Measurements from ENCODE around the gene ZNF341. TPM values are rescaled to one million over a fixed set of nuclear protein-coding genes. Genes with fewer than 3 reads are reported as not detected.

The ZNF341 gene
- polyA plus RNA-seq, 1 donor from 2014 or later = 1.2 TPM

DNA sequence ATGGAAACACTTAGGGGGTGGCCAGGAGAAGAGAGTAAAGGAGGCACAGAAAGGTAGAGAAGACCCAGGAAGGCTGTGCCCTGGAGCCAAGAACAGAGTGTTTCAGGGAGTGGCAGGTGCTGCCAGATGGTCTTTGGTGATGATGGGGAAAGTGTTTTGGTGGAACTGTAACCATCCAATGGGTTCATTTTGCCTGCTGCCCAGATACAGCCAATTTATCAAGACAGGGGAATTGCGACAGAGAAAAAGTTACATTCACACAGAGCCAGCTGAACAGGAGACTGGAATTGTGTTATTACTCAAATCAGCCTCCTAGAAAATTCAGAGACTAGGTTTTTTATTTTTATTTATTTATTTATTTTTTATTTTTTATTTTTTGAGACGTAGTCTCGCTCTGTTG lies 5.2 kb downstream of the ZNF341 start:
- H3K4me3 ChIP-seq (ENCODE audit: low read length) = no peak overlapping the region
- no peaks in the 10 kb centered on the region for H3K27me3 ChIP-seq (ENCODE audit: insufficient read depth, low read depth, low read length)
- no peak overlapping the region for H3K4me2 ChIP-seq (ENCODE audit: low read length)
- no peaks in the 10 kb centered on the region for H3K9me2 ChIP-seq (ENCODE audit: insufficient read depth, low read length)
- H3K9ac ChIP-seq (ENCODE audit: low read length) = no peak overlapping the region
- no peak overlapping the region for H2AFZ ChIP-seq (ENCODE audit: low read depth, low read length)
- H3K27ac ChIP-seq (ENCODE audit: low read length) = no peak overlapping the region
- no peaks in the 10 kb centered on the region for H4K20me1 ChIP-seq (ENCODE audit: insufficient read depth)
- H3F3A ChIP-seq (ENCODE audit: insufficient read depth, low read length, poor library complexity, severe bottlenecking) = no peaks in the 10 kb centered on the region
- no peaks in the 10 kb centered on the region for H3K36me3 ChIP-seq (ENCODE audit: insufficient read depth, low read length)
- no peaks in the 10 kb centered on the region for H3K79me2 ChIP-seq (replicated peaks; ENCODE audit: insufficient read depth, low read length)
- no peak for TF ChIP-seq SMC3 (conservative IDR thresholded peaks at IDR 0.05; ENCODE audit: poor library complexity)
- peaks cover 4% of the 10 kb centered on the region for H3K9me3 ChIP-seq (ENCODE audit: low read length)

DNA sequence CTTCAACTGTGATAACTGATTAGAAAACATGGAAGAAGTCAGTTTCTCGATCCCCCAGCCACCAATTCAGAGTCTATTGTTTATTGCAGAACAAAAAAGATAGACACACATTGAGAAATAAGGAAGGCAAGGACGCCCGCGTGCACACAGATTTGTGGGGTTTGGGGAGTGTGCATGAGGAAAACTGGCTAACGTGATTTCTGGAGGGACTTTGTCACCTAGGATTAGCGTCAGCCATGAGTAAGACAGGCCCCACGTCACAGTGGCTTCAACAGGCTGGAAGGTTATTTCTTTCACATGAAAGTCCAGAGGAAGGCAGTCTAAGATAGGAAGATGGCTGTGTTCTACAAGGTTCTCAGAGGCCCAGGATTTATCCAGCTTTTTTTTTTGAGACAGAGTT lies 7.7 kb downstream of the ZNF341 start:
- Histone ChIP-seq H3K79me2 (replicated peaks; ENCODE audit: insufficient read depth, low read length) (no peaks in the 10 kb centered on the region), H3K36me3 (ENCODE audit: insufficient read depth, low read length) (no peaks in the 10 kb centered on the region), H2AFZ (ENCODE audit: low read depth, low read length) (no peak overlapping the region), H3K9ac (ENCODE audit: low read length) (no peak overlapping the region), H4K20me1 (ENCODE audit: insufficient read depth) (no peaks in the 10 kb centered on the region), H3K9me2 (ENCODE audit: insufficient read depth, low read length) (no peaks in the 10 kb centered on the region), H3K27me3 (ENCODE audit: insufficient read depth, low read depth, low read length) (no peaks in the 10 kb centered on the region), H3K4me3 (ENCODE audit: low read length) (no peak overlapping the region), H3F3A (ENCODE audit: insufficient read depth, low read length, poor library complexity, severe bottlenecking) (no peaks in the 10 kb centered on the region), H3K4me2 (ENCODE audit: low read length) (no peak overlapping the region), H3K9me3 (ENCODE audit: low read length) (peaks cover 4% of the 10 kb centered on the region), H3K27ac (ENCODE audit: low read length) (no peak overlapping the region)
- TF ChIP-seq POLR2AphosphoS5 (IDR thresholded peaks at IDR 0.05) (no peak), TAF1 (IDR thresholded peaks at IDR 0.05; ENCODE audit: low read depth) (no peak), MXI1 (conservative IDR thresholded peaks at IDR 0.05; ENCODE audit: poor library complexity, severe bottlenecking) (no peak), EZH2 (IDR thresholded peaks at IDR 0.05; ENCODE audit: borderline replicate concordance, insufficient read depth, low read length, poor library complexity, severe bottlenecking) (no peak)
- TF ChIP-seq, protein P1, sequence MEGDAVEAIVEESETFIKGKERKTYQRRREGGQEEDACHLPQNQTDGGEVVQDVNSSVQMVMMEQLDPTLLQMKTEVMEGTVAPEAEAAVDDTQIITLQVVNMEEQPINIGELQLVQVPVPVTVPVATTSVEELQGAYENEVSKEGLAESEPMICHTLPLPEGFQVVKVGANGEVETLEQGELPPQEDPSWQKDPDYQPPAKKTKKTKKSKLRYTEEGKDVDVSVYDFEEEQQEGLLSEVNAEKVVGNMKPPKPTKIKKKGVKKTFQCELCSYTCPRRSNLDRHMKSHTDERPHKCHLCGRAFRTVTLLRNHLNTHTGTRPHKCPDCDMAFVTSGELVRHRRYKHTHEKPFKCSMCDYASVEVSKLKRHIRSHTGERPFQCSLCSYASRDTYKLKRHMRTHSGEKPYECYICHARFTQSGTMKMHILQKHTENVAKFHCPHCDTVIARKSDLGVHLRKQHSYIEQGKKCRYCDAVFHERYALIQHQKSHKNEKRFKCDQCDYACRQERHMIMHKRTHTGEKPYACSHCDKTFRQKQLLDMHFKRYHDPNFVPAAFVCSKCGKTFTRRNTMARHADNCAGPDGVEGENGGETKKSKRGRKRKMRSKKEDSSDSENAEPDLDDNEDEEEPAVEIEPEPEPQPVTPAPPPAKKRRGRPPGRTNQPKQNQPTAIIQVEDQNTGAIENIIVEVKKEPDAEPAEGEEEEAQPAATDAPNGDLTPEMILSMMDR (IDR thresholded peaks at IDR 0.05; ENCODE audit: poor library complexity, severe bottlenecking) = no peak

DNA sequence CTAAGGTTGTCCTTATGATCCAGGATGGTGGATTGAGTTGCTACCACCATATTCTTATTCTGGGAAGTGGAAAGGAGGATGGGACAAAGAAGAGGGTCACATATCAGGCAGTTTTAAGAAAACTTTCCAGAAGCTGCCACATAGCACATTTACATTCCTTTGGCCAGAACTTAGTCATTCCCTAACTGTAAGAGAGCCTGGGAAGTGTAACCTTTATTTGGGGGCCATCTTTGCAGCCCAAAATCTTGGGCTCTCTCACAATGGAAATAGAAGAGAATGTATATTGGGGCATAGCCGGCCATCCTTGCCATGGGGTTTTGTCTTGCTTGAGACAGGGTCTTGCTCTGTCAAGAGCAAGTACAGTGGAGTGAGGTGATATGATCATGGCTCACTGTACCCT lies 8.4 kb downstream of the ZNF341 start:
- Histone ChIP-seq H4K20me1 (ENCODE audit: insufficient read depth) (no peaks in the 10 kb centered on the region), H2AFZ (ENCODE audit: low read depth, low read length) (no peak overlapping the region), H3K79me2 (replicated peaks; ENCODE audit: insufficient read depth, low read length) (no peaks in the 10 kb centered on the region), H3K4me3 (ENCODE audit: low read length) (no peak overlapping the region), H3F3A (ENCODE audit: insufficient read depth, low read length, poor library complexity, severe bottlenecking) (no peaks in the 10 kb centered on the region), H3K9me2 (ENCODE audit: insufficient read depth, low read length) (no peaks in the 10 kb centered on the region), H3K9ac (ENCODE audit: low read length) (no peak overlapping the region), H3K9me3 (ENCODE audit: low read length) (peaks cover 4% of the 10 kb centered on the region), H3K4me2 (ENCODE audit: low read length) (no peak overlapping the region), H3K36me3 (ENCODE audit: insufficient read depth, low read length) (no peaks in the 10 kb centered on the region), H3K27ac (ENCODE audit: low read length) (no peak overlapping the region), H3K27me3 (ENCODE audit: insufficient read depth, low read depth, low read length) (no peaks in the 10 kb centered on the region)
- TF ChIP-seq, protein P1 (IDR thresholded peaks at IDR 0.05; ENCODE audit: poor library complexity, severe bottlenecking) = no peak
- no peak for TF ChIP-seq TAF1 (IDR thresholded peaks at IDR 0.05; ENCODE audit: low read depth)
- no peak for TF ChIP-seq SMC3 (conservative IDR thresholded peaks at IDR 0.05; ENCODE audit: poor library complexity)
- no peak for TF ChIP-seq EP300 (conservative IDR thresholded peaks at IDR 0.05; ENCODE audit: poor library complexity, severe bottlenecking)
- no peak for TF ChIP-seq POLR2AphosphoS5 (IDR thresholded peaks at IDR 0.05)
- TF ChIP-seq EZH2 (IDR thresholded peaks at IDR 0.05; ENCODE audit: borderline replicate concordance, insufficient read depth, low read length, poor library complexity, severe bottlenecking) = no peak
- TF ChIP-seq RAD21 (conservative IDR thresholded peaks at IDR 0.05) = no peak
- TF ChIP-seq MXI1 (conservative IDR thresholded peaks at IDR 0.05; ENCODE audit: poor library complexity, severe bottlenecking) = no peak
- TF ChIP-seq, protein P2, sequence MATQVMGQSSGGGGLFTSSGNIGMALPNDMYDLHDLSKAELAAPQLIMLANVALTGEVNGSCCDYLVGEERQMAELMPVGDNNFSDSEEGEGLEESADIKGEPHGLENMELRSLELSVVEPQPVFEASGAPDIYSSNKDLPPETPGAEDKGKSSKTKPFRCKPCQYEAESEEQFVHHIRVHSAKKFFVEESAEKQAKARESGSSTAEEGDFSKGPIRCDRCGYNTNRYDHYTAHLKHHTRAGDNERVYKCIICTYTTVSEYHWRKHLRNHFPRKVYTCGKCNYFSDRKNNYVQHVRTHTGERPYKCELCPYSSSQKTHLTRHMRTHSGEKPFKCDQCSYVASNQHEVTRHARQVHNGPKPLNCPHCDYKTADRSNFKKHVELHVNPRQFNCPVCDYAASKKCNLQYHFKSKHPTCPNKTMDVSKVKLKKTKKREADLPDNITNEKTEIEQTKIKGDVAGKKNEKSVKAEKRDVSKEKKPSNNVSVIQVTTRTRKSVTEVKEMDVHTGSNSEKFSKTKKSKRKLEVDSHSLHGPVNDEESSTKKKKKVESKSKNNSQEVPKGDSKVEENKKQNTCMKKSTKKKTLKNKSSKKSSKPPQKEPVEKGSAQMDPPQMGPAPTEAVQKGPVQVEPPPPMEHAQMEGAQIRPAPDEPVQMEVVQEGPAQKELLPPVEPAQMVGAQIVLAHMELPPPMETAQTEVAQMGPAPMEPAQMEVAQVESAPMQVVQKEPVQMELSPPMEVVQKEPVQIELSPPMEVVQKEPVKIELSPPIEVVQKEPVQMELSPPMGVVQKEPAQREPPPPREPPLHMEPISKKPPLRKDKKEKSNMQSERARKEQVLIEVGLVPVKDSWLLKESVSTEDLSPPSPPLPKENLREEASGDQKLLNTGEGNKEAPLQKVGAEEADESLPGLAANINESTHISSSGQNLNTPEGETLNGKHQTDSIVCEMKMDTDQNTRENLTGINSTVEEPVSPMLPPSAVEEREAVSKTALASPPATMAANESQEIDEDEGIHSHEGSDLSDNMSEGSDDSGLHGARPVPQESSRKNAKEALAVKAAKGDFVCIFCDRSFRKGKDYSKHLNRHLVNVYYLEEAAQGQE (IDR thresholded peaks at IDR 0.05; ENCODE audit: borderline replicate concordance) = no peak

Data from neural cell (in vitro differentiated cells).